Kidney epithelial cell (primary cell): ENCODE results near the gene LAMB4. TPM values are rescaled to one million over a fixed set of nuclear protein-coding genes. Genes with fewer than 3 reads are reported as not detected.

Experiments used
- DNase-seq: peaks from one replicate; pipeline ENCODE4 v3.0.0-alpha.2; 2010; ENCODE audit warnings: low read depth
- H3K27me3 ChIP-seq: 2 replicates; pipeline ENCODE4 v1.6.0; 2011; ENCODE audit warnings: low read length; ENCODE audit not compliant: control insufficient read depth, insufficient read depth
- H3K36me3 ChIP-seq: 2 replicates; pipeline ENCODE4 v1.5.1; 2011; ENCODE audit warnings: low read length; ENCODE audit not compliant: control insufficient read depth, insufficient read depth
- H3K4me3 ChIP-seq: 2 replicates; pipeline ENCODE4 v1.5.1; 2011; ENCODE audit warnings: low read depth, mild to moderate bottlenecking, control low read depth, low read length
- CTCF ChIP-seq: IDR thresholded peaks from 2 replicates; pipeline ENCODE4 v1.5.1; 2011; ENCODE audit warnings: mild to moderate bottlenecking, moderate library complexity, low read length, control low read depth, inconsistent platforms; ENCODE audit not compliant: insufficient read depth, poor library complexity, severe bottlenecking
- total RNA-seq: library from RNA; depleted of rRNA; stranded (reverse); fragments of >200 nt; gene quantifications from 2 replicates; pipeline ENCODE4 v1.2.3, GENCODE V29; 2015

LAMB4 gene
- 0.62 TPM in 1 of 2 replicates, not detected in the other for total RNA-seq

- H3K36me3 ChIP-seq, result no peaks in the 10 kb centered on the region
- no peak within 1 kb of the TSS for H3K4me3 ChIP-seq
- no peaks in the 10 kb centered on the region for H3K27me3 ChIP-seq
- no peak for DNase-seq
- TF ChIP-seq CTCF, result no peak
These were observed at the start of gene LAMB4 for GRCh38 chr7:108130261-108130660. Gene LAMB4 (minus strand): TSS chr7:108130361. CDS start chr7:108123164, 7,197 bp downstream.

GRCh38 chr7:108178398-108178797, 48.2 kb upstream of the LAMB4 start:
- H3K36me3 ChIP-seq, result no peaks in the 10 kb centered on the region
- DNase-seq, result no peak
- no peak overlapping the region for H3K4me3 ChIP-seq
- no peaks in the 10 kb centered on the region for H3K27me3 ChIP-seq
- TF ChIP-seq CTCF, result no peak

- no peak for DNase-seq
- Histone ChIP-seq H3K4me3 (no peak overlapping the region), H3K36me3 (no peaks in the 10 kb centered on the region), H3K27me3 (no peaks in the 10 kb centered on the region)
- no peak for TF ChIP-seq CTCF
These were observed 41.0 kb upstream of the LAMB4 start for GRCh38 chr7:108171164-108171563.

- no peak for TF ChIP-seq CTCF
- Histone ChIP-seq H3K36me3 (no peaks in the 10 kb centered on the region), H3K27me3 (no peaks in the 10 kb centered on the region), H3K4me3 (no peak overlapping the region)
- DNase-seq, result no peak
These were observed 40.1 kb upstream of the LAMB4 start for GRCh38 chr7:108170251-108170650.

GRCh38 chr7:108167460-108167859, 37.3 kb upstream of the LAMB4 start:
- Histone ChIP-seq H3K36me3 (no peaks in the 10 kb centered on the region), H3K27me3 (no peaks in the 10 kb centered on the region), H3K4me3 (no peak overlapping the region)
- TF ChIP-seq CTCF, result no peak
- DNase-seq, result no peak

GRCh38 chr7:108166687-108167086, 36.5 kb upstream of the LAMB4 start:
- H3K27me3 ChIP-seq, result no peaks in the 10 kb centered on the region
- DNase-seq, result no peak
- no peaks in the 10 kb centered on the region for H3K36me3 ChIP-seq
- no peak overlapping the region for H3K4me3 ChIP-seq
- no peak for TF ChIP-seq CTCF
